ENCODE results near the gene OSBP2. TPM values are rescaled to one million over a fixed set of nuclear protein-coding genes. Genes with fewer than 3 reads are reported as not detected.
A peak's percentile ranks its signal among the peaks of the same experiment; 100 is the strongest.

OSBP2 gene
- total RNA-seq, 1 donor from 2014 or later, result 2.1 TPM

- H3K9me3 Mint-ChIP-seq, result no peaks in the 10 kb centered on the region
- DNase-seq (ENCODE audit: low spot score), result no peak
- H3K27ac Mint-ChIP-seq, result no peak overlapping the region
- intact Hi-C loops (cut with micrococcal nuclease), result no loop called here
- H3K4me3 Mint-ChIP-seq (ENCODE audit: low read depth), result no peak overlapping the region
- H3K36me3 Mint-ChIP-seq (ENCODE audit: low read depth), result peaks cover 75% of the 10 kb centered on the region
- no peaks in the 10 kb centered on the region for H3K4me1 Mint-ChIP-seq (ENCODE audit: low read depth)
- H3K27me3 Mint-ChIP-seq (ENCODE audit: low read depth), result no peaks in the 10 kb centered on the region
These were observed 239.4 kb downstream of the OSBP2 start for GRCh38 chr22:30934053-30934452.

GRCh38 chr22:30940685-30941362, 246.2 kb downstream of the OSBP2 start:
- Mint-ChIP-seq H3K4me1 (ENCODE audit: low read depth) (peaks cover 28% of the 10 kb centered on the region), H3K36me3 (ENCODE audit: low read depth) (peaks cover 82% of the 10 kb centered on the region)
- intact Hi-C loops (cut with micrococcal nuclease), result no loop called here

DNA sequence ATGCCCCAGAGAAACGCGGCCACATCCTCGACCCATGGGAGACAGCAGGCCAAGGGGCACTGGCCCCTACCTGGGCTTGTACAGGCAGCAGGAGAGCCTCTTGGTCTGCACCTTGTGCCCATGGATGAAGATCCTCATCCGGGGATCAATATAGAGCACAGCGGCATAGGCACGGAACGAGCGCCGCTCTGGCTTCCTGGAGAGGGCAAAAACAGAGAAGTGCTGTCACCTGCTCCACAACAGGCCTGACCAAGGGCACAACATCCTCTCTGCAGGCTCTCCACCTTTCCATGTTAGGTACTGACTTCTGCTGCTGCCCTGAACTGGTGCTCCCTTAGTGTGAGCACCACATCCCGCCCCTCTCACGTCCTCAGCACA, 246.7 kb downstream of the OSBP2 start:
- Mint-ChIP-seq H3K27me3 (ENCODE audit: low read depth) (no peaks in the 10 kb centered on the region), H3K36me3 (ENCODE audit: low read depth) (peaks cover 83% of the 10 kb centered on the region), H3K27ac (no peak overlapping the region), H3K9me3 (no peaks in the 10 kb centered on the region), H3K4me3 (ENCODE audit: low read depth) (no peak overlapping the region), H3K4me1 (ENCODE audit: low read depth) (peaks cover 28% of the 10 kb centered on the region)
- no peak for DNase-seq (ENCODE audit: low spot score)
- intact Hi-C loops (cut with micrococcal nuclease), result no loop called here

More at GRCh38 chr22:30940685-30941362, 246.2 kb downstream of the OSBP2 start:
- Mint-ChIP-seq H3K4me3 (ENCODE audit: low read depth) (no peak overlapping the region), H3K27ac (peak overlapping the region; percentile 16), H3K27me3 (ENCODE audit: low read depth) (no peaks in the 10 kb centered on the region), H3K9me3 (no peaks in the 10 kb centered on the region)
- no peak for DNase-seq (ENCODE audit: low spot score)

- intact Hi-C loops (cut with micrococcal nuclease), result no loop called here
- peaks cover 74% of the 10 kb centered on the region for H3K36me3 Mint-ChIP-seq (ENCODE audit: low read depth)
- no peaks in the 10 kb centered on the region for H3K9me3 Mint-ChIP-seq
- no peak overlapping the region for H3K4me3 Mint-ChIP-seq (ENCODE audit: low read depth)
- peak; percentile 54 for DNase-seq (ENCODE audit: low spot score)
- no peak overlapping the region for H3K27ac Mint-ChIP-seq
- no peaks in the 10 kb centered on the region for H3K27me3 Mint-ChIP-seq (ENCODE audit: low read depth)
- peaks cover 32% of the 10 kb centered on the region for H3K4me1 Mint-ChIP-seq (ENCODE audit: low read depth)
These were observed 248.7 kb downstream of the OSBP2 start for GRCh38 chr22:30943368-30943767.

GRCh38 chr22:30944986-30945385, 250.3 kb downstream of the OSBP2 start:
- Mint-ChIP-seq H3K4me3 (ENCODE audit: low read depth) (no peak overlapping the region), H3K4me1 (ENCODE audit: low read depth) (peaks cover 32% of the 10 kb centered on the region), H3K27me3 (ENCODE audit: low read depth) (no peaks in the 10 kb centered on the region), H3K9me3 (no peaks in the 10 kb centered on the region), H3K36me3 (ENCODE audit: low read depth) (peaks cover 71% of the 10 kb centered on the region), H3K27ac (no peak overlapping the region)
- intact Hi-C loops (cut with micrococcal nuclease), result loop anchor here (5.0 kb wide), 1 partner anchor 137 kb away; the partner anchor contains the start of gene SMTN
- DNase-seq (ENCODE audit: low spot score), result no peak

GRCh38 chr22:30945653-30946052, 251.0 kb downstream of the OSBP2 start:
- intact Hi-C loops (cut with micrococcal nuclease), result loop anchor here (5.0 kb wide), 1 partner anchor 137 kb away; the partner anchor contains the start of gene SMTN
- H3K27me3 Mint-ChIP-seq (ENCODE audit: low read depth), result no peaks in the 10 kb centered on the region
- peaks cover 71% of the 10 kb centered on the region for H3K36me3 Mint-ChIP-seq (ENCODE audit: low read depth)
- no peak for DNase-seq (ENCODE audit: low spot score)
- no peaks in the 10 kb centered on the region for H3K9me3 Mint-ChIP-seq
- peaks cover 30% of the 10 kb centered on the region for H3K4me1 Mint-ChIP-seq (ENCODE audit: low read depth)
- no peak overlapping the region for H3K4me3 Mint-ChIP-seq (ENCODE audit: low read depth)
- no peak overlapping the region for H3K27ac Mint-ChIP-seq

GRCh38 chr22:30946354-30946753, 251.7 kb downstream of the OSBP2 start:
- no peak for DNase-seq (ENCODE audit: low spot score)
- Mint-ChIP-seq H3K27me3 (ENCODE audit: low read depth) (no peaks in the 10 kb centered on the region), H3K4me1 (ENCODE audit: low read depth) (peaks cover 24% of the 10 kb centered on the region), H3K4me3 (ENCODE audit: low read depth) (no peak overlapping the region), H3K27ac (no peak overlapping the region), H3K36me3 (ENCODE audit: low read depth) (peaks cover 71% of the 10 kb centered on the region), H3K9me3 (no peaks in the 10 kb centered on the region)
- intact Hi-C loops (cut with micrococcal nuclease), result loop anchor here (5.0 kb wide), 1 partner anchor 136 kb away; the partner anchor contains the start of gene SMTN

DNA sequence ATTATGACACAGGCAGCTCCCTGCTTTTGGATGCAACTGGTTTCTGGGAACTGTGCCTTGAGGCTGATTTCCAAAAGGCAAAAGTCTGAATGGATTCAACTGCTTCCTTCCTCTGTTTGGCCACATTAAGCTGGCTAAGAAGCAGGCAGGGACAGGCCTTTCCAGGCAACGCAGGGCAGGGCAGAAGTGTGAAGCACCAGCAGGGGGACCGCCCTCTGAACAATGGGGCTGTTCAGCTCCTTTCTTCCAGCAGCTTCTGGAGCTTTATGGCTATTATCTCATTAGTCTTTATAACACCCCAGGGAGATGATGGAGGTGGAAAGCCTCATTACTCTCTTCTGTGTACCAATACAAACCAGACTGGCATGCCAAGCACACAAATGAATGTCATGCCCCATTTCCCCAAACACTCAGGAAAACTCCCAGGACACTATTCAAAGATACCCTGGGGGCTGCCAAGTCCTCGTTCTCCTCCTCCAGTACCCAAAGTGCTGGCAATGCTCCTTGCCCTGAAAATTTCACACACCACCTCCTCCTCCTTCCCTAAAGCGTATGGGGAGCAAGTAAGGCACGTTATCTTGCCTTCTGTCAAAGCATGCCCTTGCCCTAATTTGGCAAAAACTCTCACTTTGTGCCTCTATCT, 252.6 kb downstream of the OSBP2 start:
- H3K4me1 Mint-ChIP-seq (ENCODE audit: low read depth), result peaks cover 24% of the 10 kb centered on the region
- H3K4me3 Mint-ChIP-seq (ENCODE audit: low read depth), result no peak overlapping the region
- H3K36me3 Mint-ChIP-seq (ENCODE audit: low read depth), result peaks cover 65% of the 10 kb centered on the region
- H3K27ac Mint-ChIP-seq, result no peak overlapping the region
- intact Hi-C loops (cut with micrococcal nuclease), result loop anchor here (5.0 kb wide), 1 partner anchor 135 kb away; the partner anchor contains the start of gene SMTN
- H3K27me3 Mint-ChIP-seq (ENCODE audit: low read depth), result no peaks in the 10 kb centered on the region
- H3K9me3 Mint-ChIP-seq, result no peaks in the 10 kb centered on the region
- DNase-seq (ENCODE audit: low spot score), result no peak

DNA sequence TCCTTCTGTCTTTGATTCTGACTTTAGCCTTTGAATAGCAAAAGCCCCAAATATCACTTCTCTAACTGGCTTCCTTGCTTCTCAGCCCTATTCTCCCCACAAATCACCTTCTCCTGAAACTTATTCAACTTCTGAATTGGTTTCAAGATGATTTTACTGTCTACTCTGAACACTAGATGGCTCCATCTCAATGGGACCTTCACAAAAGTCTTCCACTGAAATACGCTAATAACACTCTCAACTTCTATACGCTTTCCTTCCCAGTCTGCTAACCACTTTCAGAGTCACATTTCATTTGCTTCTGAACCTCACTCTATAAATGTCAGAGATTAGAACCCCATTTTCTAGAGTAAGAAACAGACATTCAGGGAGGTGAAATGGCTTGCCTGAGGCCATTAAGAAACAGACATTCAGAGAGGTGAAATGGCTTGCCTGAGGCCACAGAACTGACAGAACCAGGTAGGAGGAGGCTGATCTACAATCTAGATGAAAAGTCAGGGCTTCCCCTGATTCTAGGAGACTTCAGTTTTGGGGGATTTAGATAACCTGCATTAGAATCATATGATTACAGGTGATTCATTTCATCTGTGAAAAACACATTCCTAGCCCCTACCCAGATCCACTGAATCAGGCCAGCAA, 253.3 kb downstream of the OSBP2 start:
- H3K4me1 Mint-ChIP-seq (ENCODE audit: low read depth), result peaks cover 26% of the 10 kb centered on the region
- H3K27me3 Mint-ChIP-seq (ENCODE audit: low read depth), result no peaks in the 10 kb centered on the region
- no peaks in the 10 kb centered on the region for H3K9me3 Mint-ChIP-seq
- intact Hi-C loops (cut with micrococcal nuclease), result loop anchor here (5.0 kb wide), 1 partner anchor 134 kb away; the partner anchor contains the start of gene SMTN
- H3K36me3 Mint-ChIP-seq (ENCODE audit: low read depth), result peaks cover 68% of the 10 kb centered on the region
- H3K4me3 Mint-ChIP-seq (ENCODE audit: low read depth), result no peak overlapping the region
- no peak overlapping the region for H3K27ac Mint-ChIP-seq
- no peak for DNase-seq (ENCODE audit: low spot score)

- peaks cover 70% of the 10 kb centered on the region for H3K36me3 Mint-ChIP-seq (ENCODE audit: low read depth)
- intact Hi-C loops (cut with micrococcal nuclease), result loop anchor here (5.0 kb wide), 1 partner anchor 133 kb away; the partner anchor contains the start of gene SMTN
- no peak overlapping the region for H3K27ac Mint-ChIP-seq
- H3K4me1 Mint-ChIP-seq (ENCODE audit: low read depth), result peaks cover 20% of the 10 kb centered on the region
- no peaks in the 10 kb centered on the region for H3K9me3 Mint-ChIP-seq
- H3K27me3 Mint-ChIP-seq (ENCODE audit: low read depth), result no peaks in the 10 kb centered on the region
- DNase-seq (ENCODE audit: low spot score), result no peak
- no peak overlapping the region for H3K4me3 Mint-ChIP-seq (ENCODE audit: low read depth)
These were observed 254.3 kb downstream of the OSBP2 start for GRCh38 chr22:30948930-30949342.

DNA sequence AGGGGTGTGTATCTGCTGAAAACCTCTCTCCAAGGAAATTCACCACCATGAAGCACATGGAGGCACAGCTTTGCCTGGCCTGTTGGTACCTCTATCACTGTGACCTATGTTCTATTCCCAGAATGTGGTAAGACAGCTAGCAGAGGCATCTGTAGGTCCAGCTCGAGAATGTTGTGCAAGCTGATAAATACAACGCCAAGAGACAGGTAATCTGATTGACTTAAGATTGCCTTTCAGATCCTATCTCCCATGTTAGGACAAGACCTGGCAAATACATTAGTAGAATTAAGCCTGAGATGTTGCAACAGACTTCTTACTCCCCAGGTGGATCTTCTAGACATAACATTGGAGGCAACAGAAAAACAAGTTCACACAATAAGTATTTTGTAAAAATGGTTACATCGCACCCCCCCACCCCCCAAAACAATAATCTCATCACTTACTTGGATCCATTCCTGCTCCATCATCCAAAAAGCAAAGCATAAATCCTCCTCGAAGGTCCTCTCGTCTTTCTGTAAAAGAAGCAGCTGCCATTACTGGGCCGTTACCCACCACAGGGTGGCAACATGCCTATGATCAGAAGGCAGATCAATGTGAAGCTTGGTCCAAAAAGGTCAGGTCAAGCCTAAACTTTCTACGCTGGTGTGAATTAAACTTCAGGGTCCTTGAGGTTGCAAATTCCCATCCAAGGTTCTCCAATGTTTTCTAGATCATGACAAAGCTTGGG, 255.4 kb downstream of the OSBP2 start:
- intact Hi-C loops (cut with micrococcal nuclease), result loop anchor here (5.0 kb wide), 1 partner anchor 132 kb away; the partner anchor contains the start of gene SMTN
- Mint-ChIP-seq H3K36me3 (ENCODE audit: low read depth) (peaks cover 64% of the 10 kb centered on the region), H3K27ac (no peak overlapping the region), H3K9me3 (no peaks in the 10 kb centered on the region), H3K4me1 (ENCODE audit: low read depth) (peaks cover 11% of the 10 kb centered on the region), H3K4me3 (ENCODE audit: low read depth) (no peak overlapping the region), H3K27me3 (ENCODE audit: low read depth) (no peaks in the 10 kb centered on the region)
- no peak for DNase-seq (ENCODE audit: low spot score)

DNA sequence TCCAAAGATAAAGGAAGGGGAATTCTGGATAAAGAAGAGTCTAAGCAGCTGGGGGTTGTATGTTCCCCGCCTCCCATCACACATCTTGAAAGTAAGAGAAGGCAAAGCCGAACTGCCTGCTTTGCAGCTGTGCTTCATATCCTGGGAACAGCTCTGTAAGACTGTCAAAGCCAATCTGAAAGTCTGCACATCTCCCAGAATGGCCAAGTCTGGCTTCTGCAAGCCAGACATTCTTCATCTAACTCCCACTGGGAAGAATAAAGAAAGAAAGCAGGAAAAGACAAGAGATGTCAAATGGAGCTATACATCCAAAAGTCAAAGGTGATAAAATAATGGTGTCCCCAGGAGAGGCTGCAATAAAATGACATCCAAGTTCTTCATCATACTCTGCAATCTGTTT, 258.5 kb downstream of the OSBP2 start:
- peaks cover 59% of the 10 kb centered on the region for H3K36me3 Mint-ChIP-seq (ENCODE audit: low read depth)
- intact Hi-C loops (cut with micrococcal nuclease), result no loop called here

More for the DNA sequence above, 258.5 kb downstream of the OSBP2 start:
- DNase-seq (ENCODE audit: low spot score), result no peak
- H3K27me3 Mint-ChIP-seq (ENCODE audit: low read depth), result no peaks in the 10 kb centered on the region
- H3K9me3 Mint-ChIP-seq, result no peaks in the 10 kb centered on the region
- no peak overlapping the region for H3K27ac Mint-ChIP-seq
- H3K4me1 Mint-ChIP-seq (ENCODE audit: low read depth), result peaks cover 9% of the 10 kb centered on the region
- H3K4me3 Mint-ChIP-seq (ENCODE audit: low read depth), result no peak overlapping the region

Measured in activated T-helper 2 cell treated with anti-CD3 and anti-CD28 coated beads, Interferon-gamma antibody, Interleukin-2, Interleukin-4, amounts not matched to agents 10 μg/mL and 5 μg/mL and 100 μg/mL, durations not matched to agents 14 hours and 24 hours and 36 hours (primary cell).